ENCODE results near the gene HAGH. TPM values are rescaled to one million over a fixed set of nuclear protein-coding genes. Genes with fewer than 3 reads are reported as not detected.
"Not testable (repeated sequence)": the region's sequence is repeated elsewhere in the genome, so short reads cannot be mapped to it uniquely, and the experiment has no call there.

The HAGH gene
- total and polyA plus RNA-seq, 11 donors, result 111 to 358 (median 165) TPM

DNA sequence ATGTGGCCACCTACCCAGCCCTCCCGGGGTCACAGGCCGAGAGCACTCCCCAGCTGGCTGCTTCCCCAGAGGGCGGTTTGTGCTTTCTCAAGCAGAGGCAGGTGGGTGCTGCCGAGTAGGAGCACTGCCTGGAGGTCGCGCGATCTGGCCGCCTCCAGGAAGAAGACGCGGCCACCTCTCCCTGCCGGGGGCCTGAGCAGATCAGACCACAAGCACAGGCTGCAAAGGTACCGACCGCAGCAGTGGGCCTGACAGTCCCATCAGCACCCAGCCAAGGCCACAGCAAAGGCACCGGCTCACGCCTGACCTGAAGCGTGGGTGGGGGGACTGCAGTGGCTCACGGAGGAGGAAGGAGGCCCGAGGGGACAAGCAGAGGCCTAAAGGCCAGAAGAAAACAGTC, 17.9 kb downstream of the HAGH start:
- Histone ChIP-seq H3K27me3 (no peaks in the 10 kb centered on the region), H3K9me3 (peaks cover 0 to 6% (median 0%) of the 10 kb centered on the region in 12 donors), H3K4me3 (no peak overlapping the region), H3K27ac (no peak overlapping the region), H3K36me3 (peaks cover 0 to 65% (median 36%) of the 10 kb centered on the region in 9 donors), H3K4me1 (peaks cover 0 to 6% (median 0%) of the 10 kb centered on the region in 12 donors)
- intact Hi-C loops (cut with DNase I), result no loop called here
- TF ChIP-seq, protein P1, sequence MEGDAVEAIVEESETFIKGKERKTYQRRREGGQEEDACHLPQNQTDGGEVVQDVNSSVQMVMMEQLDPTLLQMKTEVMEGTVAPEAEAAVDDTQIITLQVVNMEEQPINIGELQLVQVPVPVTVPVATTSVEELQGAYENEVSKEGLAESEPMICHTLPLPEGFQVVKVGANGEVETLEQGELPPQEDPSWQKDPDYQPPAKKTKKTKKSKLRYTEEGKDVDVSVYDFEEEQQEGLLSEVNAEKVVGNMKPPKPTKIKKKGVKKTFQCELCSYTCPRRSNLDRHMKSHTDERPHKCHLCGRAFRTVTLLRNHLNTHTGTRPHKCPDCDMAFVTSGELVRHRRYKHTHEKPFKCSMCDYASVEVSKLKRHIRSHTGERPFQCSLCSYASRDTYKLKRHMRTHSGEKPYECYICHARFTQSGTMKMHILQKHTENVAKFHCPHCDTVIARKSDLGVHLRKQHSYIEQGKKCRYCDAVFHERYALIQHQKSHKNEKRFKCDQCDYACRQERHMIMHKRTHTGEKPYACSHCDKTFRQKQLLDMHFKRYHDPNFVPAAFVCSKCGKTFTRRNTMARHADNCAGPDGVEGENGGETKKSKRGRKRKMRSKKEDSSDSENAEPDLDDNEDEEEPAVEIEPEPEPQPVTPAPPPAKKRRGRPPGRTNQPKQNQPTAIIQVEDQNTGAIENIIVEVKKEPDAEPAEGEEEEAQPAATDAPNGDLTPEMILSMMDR (IDR thresholded peaks at IDR 0.05), result no peak
- TF ChIP-seq POLR2A (IDR thresholded peaks at IDR 0.05), result no peak
- DNase-seq (no peak), ATAC-seq (no peak)
- 80 to 93% (median 85%) methylated on average over 9 to 18 of the region's 18 CpGs for WGBS, 4 donors

DNA sequence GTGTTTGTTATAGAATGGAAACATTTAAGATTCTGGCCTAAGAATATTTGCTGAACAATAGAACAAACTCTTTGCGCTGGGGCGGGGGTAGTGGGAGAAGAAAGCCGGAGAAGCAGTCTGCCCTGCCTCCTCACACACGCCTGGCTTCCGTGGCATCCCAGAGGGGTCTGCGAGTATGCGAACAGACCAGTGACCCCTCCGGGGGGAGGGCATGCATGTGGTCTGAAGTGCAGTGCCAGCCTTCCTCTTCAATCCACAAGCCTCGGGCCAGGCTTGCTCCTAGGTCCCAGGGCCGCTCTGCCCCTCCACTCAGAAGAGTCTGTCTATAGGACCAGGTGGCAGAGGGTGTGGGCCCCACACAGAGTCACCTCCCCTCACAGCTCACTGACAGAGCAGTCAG, 19.0 kb downstream of the HAGH start:
- no peak for TF ChIP-seq POLR2A (IDR thresholded peaks at IDR 0.05)
- TF ChIP-seq, protein P1 (IDR thresholded peaks at IDR 0.05), result no peak
- H3K36me3 ChIP-seq, result peaks cover 0 to 59% (median 34%) of the 10 kb centered on the region in 9 donors
- H3K27me3 ChIP-seq, result no peaks in the 10 kb centered on the region
- no peak overlapping the region for H3K4me3 ChIP-seq
- peaks cover 0 to 6% (median 0%) of the 10 kb centered on the region in 12 donors for H3K9me3 ChIP-seq
- DNase-seq (no peak), ATAC-seq (no peak)
- H3K27ac ChIP-seq, result no peak overlapping the region
- 82 to 92% (median 89%) methylated on average over 9 to 10 of the region's 10 CpGs for WGBS, 4 donors
- intact Hi-C loops (cut with DNase I), result no loop called here
- peaks cover 0 to under 1% (median 0%) of the 10 kb centered on the region in 12 donors for H3K4me1 ChIP-seq

DNA sequence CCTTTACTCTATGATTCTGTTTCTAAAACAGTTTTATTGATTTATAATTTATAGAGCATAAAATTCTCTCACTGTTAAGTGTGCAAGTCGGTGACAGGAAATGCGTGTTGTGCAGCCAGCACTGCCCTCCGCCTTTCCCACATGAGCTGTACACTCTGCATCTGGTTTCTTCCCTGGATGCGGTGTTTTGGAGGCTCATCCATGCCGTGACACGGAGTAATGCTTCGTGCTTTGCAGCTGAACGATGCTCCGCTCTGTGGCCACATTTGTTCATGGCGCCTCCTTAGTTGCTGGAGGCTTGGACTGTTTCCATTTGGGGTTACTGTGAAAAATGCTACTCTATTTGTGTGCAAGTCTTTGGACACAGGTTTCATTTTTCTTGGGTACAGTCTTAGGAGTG, 25.9 kb downstream of the HAGH start:
- TF ChIP-seq, protein P1 (IDR thresholded peaks at IDR 0.05), result no peak
- TF ChIP-seq POLR2A (IDR thresholded peaks at IDR 0.05), result no peak
- H3K4me3 ChIP-seq, result no peak overlapping the region
- no peaks in the 10 kb centered on the region for H3K4me1 ChIP-seq
- intact Hi-C loops (cut with DNase I), result no loop called here
- DNase-seq, result no peak
- H3K27ac ChIP-seq, result no peak overlapping the region
- peaks cover 0 to 7% (median 2%) of the 10 kb centered on the region in 9 donors for H3K36me3 ChIP-seq
- WGBS, 4 donors, result 69 to 85% (median 84%) methylated on average over 10 of the region's 10 CpGs
- H3K27me3 ChIP-seq, result no peaks in the 10 kb centered on the region
- H3K9me3 ChIP-seq, result peaks cover 0 to 7% (median 0%) of the 10 kb centered on the region in 12 donors
- ATAC-seq, result no peak

DNA sequence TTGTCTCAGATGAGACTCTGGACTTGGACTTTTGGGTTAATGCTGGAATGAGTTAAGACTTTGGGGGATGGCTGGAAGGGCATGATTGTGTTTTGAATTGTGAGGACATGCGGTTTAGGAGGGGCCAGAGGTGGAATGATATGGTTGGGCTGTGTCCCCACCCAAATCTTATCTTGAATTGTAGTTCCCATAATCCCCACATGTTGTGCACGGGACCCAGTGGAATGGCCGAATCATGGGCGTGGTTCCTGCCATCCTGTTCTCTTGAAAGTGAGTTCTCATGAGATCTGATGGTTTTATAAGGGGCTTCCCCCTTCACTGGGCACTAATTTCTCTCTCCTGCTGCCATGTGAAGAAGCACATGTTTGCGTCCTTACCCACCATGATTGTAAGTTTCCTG, 27.4 kb downstream of the HAGH start:
- WGBS, 4 donors, result 70 to 88% (median 83%) methylated on average over 4 to 5 of the region's 5 CpGs
- H3K27me3 ChIP-seq; H3K27ac ChIP-seq; ATAC-seq; H3K4me1 ChIP-seq; intact Hi-C loops (cut with DNase I); DNase-seq; H3K4me3 ChIP-seq; H3K9me3 ChIP-seq; H3K36me3 ChIP-seq: not testable (repeated sequence)
